ENCODE measurements around the gene SLC22A23. TPM values are rescaled to one million over a fixed set of nuclear protein-coding genes. Genes with fewer than 3 reads are reported as not detected.
A peak's percentile ranks its signal among the peaks of the same experiment; 100 is the strongest.

Gene SLC22A23
- total RNA-seq, 2 donors from 2014 or later = 11.1 to 13.3 TPM

- no peak overlapping the region for H3K4me3 Mint-ChIP-seq
- no peaks in the 10 kb centered on the region for H3K36me3 Mint-ChIP-seq (ENCODE audit: low read depth)
- H3K4me3 ChIP-seq (ENCODE audit: low read length) = no peak overlapping the region
- H3K27ac Mint-ChIP-seq = no peak overlapping the region
- TF ChIP-seq CTCF (conservative IDR thresholded peaks at IDR 0.05) = no peak
- no peaks in the 10 kb centered on the region for H3K36me3 ChIP-seq (ENCODE audit: control insufficient read depth, insufficient read depth, low read length)
- H3K9me3 Mint-ChIP-seq = no peaks in the 10 kb centered on the region
- WGBS, 2 experiments (ENCODE audit: insufficient coverage in 1 of 2, insufficient read length in 1 of 2) = 87 to 88% methylated on average over 13 to 14 of the region's 14 CpGs
- DNase-seq = peak; percentile 39
- no peaks in the 10 kb centered on the region for H3K27me3 Mint-ChIP-seq (ENCODE audit: insufficient read depth)
- H3K27me3 ChIP-seq (ENCODE audit: control insufficient read depth, insufficient read depth, low read length, poor library complexity, severe bottlenecking) = no peaks in the 10 kb centered on the region
- H3K9ac ChIP-seq (ENCODE audit: extremely low read depth, low read length, poor library complexity, severe bottlenecking) = no peak overlapping the region
- H3K4me1 ChIP-seq (ENCODE audit: control insufficient read depth, insufficient read depth, low read length) = peaks cover 3% of the 10 kb centered on the region
- no peaks in the 10 kb centered on the region for H3K9me3 ChIP-seq (ENCODE audit: control insufficient read depth, low read length)
- H3K27ac ChIP-seq (ENCODE audit: low read depth, low read length) = no peak overlapping the region
- peaks cover 28% of the 10 kb centered on the region for H3K4me1 Mint-ChIP-seq
These were observed 95.4 kb downstream of the SLC22A23 start for GRCh38 chr6:3361312-3362037.

GRCh38 chr6:3360727-3361045 lies 96.2 kb downstream of the SLC22A23 start:
- H3K4me1 Mint-ChIP-seq = peaks cover 32% of the 10 kb centered on the region
- H3K9me3 ChIP-seq (ENCODE audit: control insufficient read depth, low read length) = no peaks in the 10 kb centered on the region
- H3K36me3 Mint-ChIP-seq (ENCODE audit: low read depth) = no peaks in the 10 kb centered on the region
- no peak for DNase-seq
- no peak overlapping the region for H3K4me3 ChIP-seq (ENCODE audit: low read length)
- peaks cover 3% of the 10 kb centered on the region for H3K4me1 ChIP-seq (ENCODE audit: control insufficient read depth, insufficient read depth, low read length)
- H3K9ac ChIP-seq (ENCODE audit: extremely low read depth, low read length, poor library complexity, severe bottlenecking) = no peak overlapping the region
- H3K27me3 ChIP-seq (ENCODE audit: control insufficient read depth, insufficient read depth, low read length, poor library complexity, severe bottlenecking) = no peaks in the 10 kb centered on the region
- no peak for TF ChIP-seq CTCF (conservative IDR thresholded peaks at IDR 0.05)
- WGBS, 2 experiments (ENCODE audit: insufficient coverage in 1 of 2, insufficient read length in 1 of 2) = 93 to 98% methylated on average over 8 to 16 of the region's 16 CpGs
- H3K4me3 Mint-ChIP-seq = no peak overlapping the region
- H3K36me3 ChIP-seq (ENCODE audit: control insufficient read depth, insufficient read depth, low read length) = no peaks in the 10 kb centered on the region
- H3K27ac ChIP-seq (ENCODE audit: low read depth, low read length) = no peak overlapping the region
- H3K27ac Mint-ChIP-seq = no peak overlapping the region
- no peaks in the 10 kb centered on the region for H3K27me3 Mint-ChIP-seq (ENCODE audit: insufficient read depth)
- no peaks in the 10 kb centered on the region for H3K9me3 Mint-ChIP-seq

- H3K27me3 Mint-ChIP-seq (ENCODE audit: insufficient read depth) = no peaks in the 10 kb centered on the region
These were observed 96.7 kb downstream of the SLC22A23 start for GRCh38 chr6:3359973-3360726.

More at GRCh38 chr6:3359973-3360726, 96.7 kb downstream of the SLC22A23 start:
- no peak for TF ChIP-seq CTCF (conservative IDR thresholded peaks at IDR 0.05)
- Histone ChIP-seq H3K9ac (ENCODE audit: extremely low read depth, low read length, poor library complexity, severe bottlenecking) (no peak overlapping the region), H3K4me1 (ENCODE audit: control insufficient read depth, insufficient read depth, low read length) (peaks cover 3% of the 10 kb centered on the region), H3K36me3 (ENCODE audit: control insufficient read depth, insufficient read depth, low read length) (no peaks in the 10 kb centered on the region), H3K4me3 (ENCODE audit: low read length) (no peak overlapping the region), H3K27ac (ENCODE audit: low read depth, low read length) (no peak overlapping the region), H3K9me3 (ENCODE audit: control insufficient read depth, low read length) (no peaks in the 10 kb centered on the region), H3K27me3 (ENCODE audit: control insufficient read depth, insufficient read depth, low read length, poor library complexity, severe bottlenecking) (no peaks in the 10 kb centered on the region)
- Mint-ChIP-seq H3K4me1 (peaks cover 35% of the 10 kb centered on the region), H3K9me3 (no peaks in the 10 kb centered on the region), H3K27ac (no peak overlapping the region), H3K36me3 (ENCODE audit: low read depth) (no peaks in the 10 kb centered on the region), H3K4me3 (no peak overlapping the region)
- 73 to 79% methylated on average over 7 to 8 of the region's 8 CpGs for WGBS, 2 experiments (ENCODE audit: insufficient coverage in 1 of 2, insufficient read length in 1 of 2)
- peak; percentile 57 for DNase-seq
